PC-3 (cell line): ENCODE measurements around the gene MEI1.

ENCODE experiments used
- EZH2 ChIP-seq: fragments of 300-600 bp; sonication (generic); IDR thresholded peaks from one replicate; pipeline ENCODE4 v1.6.1; 2017; ENCODE audit warnings: antibody characterized with exemption, mild to moderate bottlenecking, low read length; ENCODE audit not compliant: unreplicated experiment
- EZH2phosphoT487 ChIP-seq: fragments of 300-600 bp; sonication (generic); IDR thresholded peaks from 2 replicates; pipeline ENCODE4 v1.6.1; 2018; ENCODE audit warnings: mild to moderate bottlenecking, antibody characterized with exemption, low read length, borderline replicate concordance
- TF ChIP-seq, protein P1 (sequence below): fragments of 300-600 bp; sonication (generic); conservative IDR thresholded peaks from 2 replicates; pipeline ENCODE4 v1.5.1; 2017; ENCODE audit warnings: antibody characterized with exemption, low read depth, mild to moderate bottlenecking, low read length

DNA sequence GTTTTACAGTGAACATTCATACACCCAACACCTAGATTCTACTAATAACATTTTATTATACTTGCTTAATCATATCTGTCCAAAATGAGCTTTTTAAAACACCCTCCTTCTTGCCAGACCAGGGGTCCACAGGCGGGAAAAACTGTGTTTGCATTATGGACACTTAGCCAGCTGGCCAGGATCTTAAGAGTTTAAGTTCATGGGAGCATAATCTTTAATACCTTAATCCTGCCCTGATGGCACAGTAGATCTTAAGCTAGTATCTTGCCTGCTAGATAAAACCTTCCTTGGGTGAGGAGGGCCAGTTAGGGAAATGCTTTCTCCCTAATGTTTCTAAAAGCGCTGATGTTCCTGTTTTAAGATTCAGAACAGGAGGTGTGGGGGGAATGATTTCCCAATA is 88.0 kb downstream of the MEI1 start:
- TF ChIP-seq, protein P1, sequence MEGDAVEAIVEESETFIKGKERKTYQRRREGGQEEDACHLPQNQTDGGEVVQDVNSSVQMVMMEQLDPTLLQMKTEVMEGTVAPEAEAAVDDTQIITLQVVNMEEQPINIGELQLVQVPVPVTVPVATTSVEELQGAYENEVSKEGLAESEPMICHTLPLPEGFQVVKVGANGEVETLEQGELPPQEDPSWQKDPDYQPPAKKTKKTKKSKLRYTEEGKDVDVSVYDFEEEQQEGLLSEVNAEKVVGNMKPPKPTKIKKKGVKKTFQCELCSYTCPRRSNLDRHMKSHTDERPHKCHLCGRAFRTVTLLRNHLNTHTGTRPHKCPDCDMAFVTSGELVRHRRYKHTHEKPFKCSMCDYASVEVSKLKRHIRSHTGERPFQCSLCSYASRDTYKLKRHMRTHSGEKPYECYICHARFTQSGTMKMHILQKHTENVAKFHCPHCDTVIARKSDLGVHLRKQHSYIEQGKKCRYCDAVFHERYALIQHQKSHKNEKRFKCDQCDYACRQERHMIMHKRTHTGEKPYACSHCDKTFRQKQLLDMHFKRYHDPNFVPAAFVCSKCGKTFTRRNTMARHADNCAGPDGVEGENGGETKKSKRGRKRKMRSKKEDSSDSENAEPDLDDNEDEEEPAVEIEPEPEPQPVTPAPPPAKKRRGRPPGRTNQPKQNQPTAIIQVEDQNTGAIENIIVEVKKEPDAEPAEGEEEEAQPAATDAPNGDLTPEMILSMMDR = no peak
- TF ChIP-seq EZH2 (no peak), EZH2phosphoT487 (no peak)
